ENCODE measurements around the gene SMO.

Gene SMO

GRCh38 chr7:129240119-129240820, 51.8 kb downstream of the SMO start:
- H3K79me2 ChIP-seq (ENCODE audit: insufficient read depth, low read length) = no peaks in the 10 kb centered on the region; the same call in 1 of the 2 replicates
- ATAC-seq (ENCODE audit: insufficient read depth, low read depth) = no peak
- H3K36me3 ChIP-seq (ENCODE audit: insufficient read depth, low read length) = no peaks in the 10 kb centered on the region
- TF ChIP-seq CTCF (IDR thresholded peaks at IDR 0.05; ENCODE audit: borderline replicate concordance, extremely low read depth, low read length, poor library complexity, severe bottlenecking) = no peak
- TF ChIP-seq EZH2 (IDR thresholded peaks at IDR 0.05; ENCODE audit: borderline replicate concordance, low read depth, low read length, severe bottlenecking) = no peak
- H3K27ac ChIP-seq (ENCODE audit: low read length) = no peak overlapping the region
- no peaks in the 10 kb centered on the region for H3K4me1 ChIP-seq (ENCODE audit: insufficient read depth, low read length)
- no peak overlapping the region for H3K4me2 ChIP-seq (ENCODE audit: insufficient read depth, low read length)
- no peak overlapping the region for H3K9ac ChIP-seq (ENCODE audit: low read depth, low read length)
- H3K9me3 ChIP-seq (ENCODE audit: insufficient read depth, low read length, severe bottlenecking) = no peaks in the 10 kb centered on the region
- H3K27me3 ChIP-seq (ENCODE audit: insufficient read depth, low read length, poor library complexity) = no peaks in the 10 kb centered on the region
- no peak overlapping the region for H2AFZ ChIP-seq (ENCODE audit: low read depth, low read length)
- no peaks in the 10 kb centered on the region for H4K20me1 ChIP-seq (ENCODE audit: insufficient read depth, low read length)
- H3K4me3 ChIP-seq (ENCODE audit: low read depth in 1 of 2, low read length in 2 of 2) = no peak overlapping the region
- DNase-seq = no peak

- DNase-seq = no peak
- H3K9me3 ChIP-seq (ENCODE audit: insufficient read depth, low read length, severe bottlenecking) = no peaks in the 10 kb centered on the region
- H3K4me3 ChIP-seq (ENCODE audit: low read depth in 1 of 2, low read length in 2 of 2) = no peak overlapping the region
- H3K9ac ChIP-seq (ENCODE audit: low read depth, low read length) = no peak overlapping the region
- no peak for TF ChIP-seq EZH2 (IDR thresholded peaks at IDR 0.05; ENCODE audit: borderline replicate concordance, low read depth, low read length, severe bottlenecking)
- TF ChIP-seq CTCF (IDR thresholded peaks at IDR 0.05; ENCODE audit: borderline replicate concordance, extremely low read depth, low read length, poor library complexity, severe bottlenecking) = no peak
- no peak for ATAC-seq (ENCODE audit: insufficient read depth, low read depth)
- no peak overlapping the region for H3K27ac ChIP-seq (ENCODE audit: low read length)
- H3K36me3 ChIP-seq (ENCODE audit: insufficient read depth, low read length) = no peaks in the 10 kb centered on the region
- no peaks in the 10 kb centered on the region for H3K4me1 ChIP-seq (ENCODE audit: insufficient read depth, low read length)
- H2AFZ ChIP-seq (ENCODE audit: low read depth, low read length) = no peak overlapping the region
- no peaks in the 10 kb centered on the region for H4K20me1 ChIP-seq (ENCODE audit: insufficient read depth, low read length)
- H3K27me3 ChIP-seq (ENCODE audit: insufficient read depth, low read length, poor library complexity) = no peaks in the 10 kb centered on the region
- H3K4me2 ChIP-seq (ENCODE audit: insufficient read depth, low read length) = no peak overlapping the region
- no peaks in the 10 kb centered on the region for H3K79me2 ChIP-seq (ENCODE audit: insufficient read depth, low read length)
These were observed 55.8 kb downstream of the SMO start for GRCh38 chr7:129244220-129244619.

GRCh38 chr7:129245533-129245932, 57.1 kb downstream of the SMO start:
- H4K20me1 ChIP-seq (ENCODE audit: insufficient read depth, low read length) = no peaks in the 10 kb centered on the region
- no peak for TF ChIP-seq CTCF (IDR thresholded peaks at IDR 0.05; ENCODE audit: borderline replicate concordance, extremely low read depth, low read length, poor library complexity, severe bottlenecking)
- no peak for TF ChIP-seq EZH2 (IDR thresholded peaks at IDR 0.05; ENCODE audit: borderline replicate concordance, low read depth, low read length, severe bottlenecking)
- ATAC-seq (ENCODE audit: insufficient read depth, low read depth) = no peak

More at GRCh38 chr7:129245533-129245932, 57.1 kb downstream of the SMO start:
- Histone ChIP-seq H3K4me2 (ENCODE audit: insufficient read depth, low read length) (no peak overlapping the region), H3K9ac (ENCODE audit: low read depth, low read length) (no peak overlapping the region), H2AFZ (ENCODE audit: low read depth, low read length) (no peak overlapping the region), H3K27ac (ENCODE audit: low read length) (no peak overlapping the region), H3K36me3 (ENCODE audit: insufficient read depth, low read length) (no peaks in the 10 kb centered on the region), H3K9me3 (ENCODE audit: insufficient read depth, low read length, severe bottlenecking) (no peaks in the 10 kb centered on the region), H3K4me3 (ENCODE audit: low read depth in 1 of 2, low read length in 2 of 2) (no peak overlapping the region), H3K4me1 (ENCODE audit: insufficient read depth, low read length) (no peaks in the 10 kb centered on the region), H3K27me3 (ENCODE audit: insufficient read depth, low read length, poor library complexity) (no peaks in the 10 kb centered on the region), H3K79me2 (ENCODE audit: insufficient read depth, low read length) (no peaks in the 10 kb centered on the region)
- DNase-seq = no peak
